Superior temporal gyrus (tissue), 1 donor: Measurements from ENCODE around the gene AGO1.
"Not testable (repeated sequence)": the region's sequence is repeated elsewhere in the genome, so short reads cannot be mapped to it uniquely, and the experiment has no call there.

ENCODE experiments used
- DNase-seq: peaks from one replicate; pipeline ENCODE4 v3.0.0-alpha.2; 2016; ENCODE audit errors: extremely low spot score

Gene AGO1

GRCh38 chr1:35869245-35869950 is 13.6 kb upstream of the AGO1 start:
- not testable (repeated sequence) for DNase-seq

DNA sequence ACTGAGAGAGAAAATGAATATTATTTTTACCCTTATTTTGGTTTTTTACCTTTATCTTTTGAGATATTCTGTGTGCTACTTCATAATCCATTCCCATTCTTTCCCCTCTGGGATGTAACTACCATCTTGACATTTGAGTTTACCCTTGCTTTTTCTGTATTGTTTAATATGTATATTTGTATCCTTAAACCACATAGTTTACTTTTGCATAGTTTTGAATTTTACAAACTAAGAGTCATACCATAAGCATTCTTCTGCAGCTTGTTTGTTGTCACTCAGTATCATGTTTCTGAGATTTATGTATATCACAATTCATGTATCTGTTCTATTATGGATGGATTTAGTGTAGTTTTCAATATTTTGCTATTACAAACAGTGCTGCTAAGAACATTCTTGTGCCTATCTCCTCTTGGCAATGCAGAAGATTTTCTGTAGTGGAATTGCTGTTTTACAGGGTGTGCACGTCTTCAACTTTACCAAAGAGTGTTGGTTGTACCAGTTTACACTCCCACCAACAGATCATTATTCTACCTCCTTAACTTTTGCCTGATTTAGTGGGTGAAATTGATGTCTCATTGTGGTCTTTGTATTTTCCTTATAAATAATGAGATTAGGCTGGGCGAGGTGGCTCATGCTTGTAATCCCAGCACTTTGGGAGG is 12.2 kb upstream of the AGO1 start:
- DNase-seq, result no peak

GRCh38 chr1:35873243-35873750 is 9.7 kb upstream of the AGO1 start:
- no peak for DNase-seq

GRCh38 chr1:35874115-35874514 is 8.9 kb upstream of the AGO1 start:
- not testable (repeated sequence) for DNase-seq

GRCh38 chr1:35876988-35877387 is 6.0 kb upstream of the AGO1 start:
- no peak for DNase-seq

- DNase-seq, result no peak
Measured at GRCh38 chr1:35881850-35882273, 1.1 kb upstream of the AGO1 start.

- no peak for DNase-seq
Measured at GRCh38 chr1:35882586-35882944, 444 bp upstream of the AGO1 start.

DNA sequence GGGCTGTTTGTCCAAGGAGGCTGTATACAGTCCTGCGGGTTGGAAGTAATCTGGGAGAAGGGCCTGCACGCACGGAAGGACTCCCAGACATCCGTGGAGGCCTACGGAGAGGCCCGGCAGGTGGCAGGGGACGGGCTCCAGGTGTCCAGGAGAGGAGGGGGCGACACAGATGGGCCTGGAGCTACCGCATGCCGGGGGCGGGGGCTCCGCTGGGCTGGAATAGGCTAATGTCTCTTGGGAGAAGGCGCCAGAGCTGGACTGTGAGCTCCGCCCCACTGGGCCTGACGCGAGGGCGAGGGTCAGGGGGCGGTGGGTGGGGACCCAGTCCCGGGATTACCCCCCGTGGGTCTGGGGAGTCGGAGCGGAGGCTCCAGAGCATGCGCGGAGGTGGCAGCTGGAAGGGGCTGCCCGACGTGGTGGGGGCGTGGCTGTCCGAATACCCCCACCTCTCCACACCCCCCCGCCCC is 659 bp downstream of the AGO1 start:
- DNase-seq, result no peak

DNA sequence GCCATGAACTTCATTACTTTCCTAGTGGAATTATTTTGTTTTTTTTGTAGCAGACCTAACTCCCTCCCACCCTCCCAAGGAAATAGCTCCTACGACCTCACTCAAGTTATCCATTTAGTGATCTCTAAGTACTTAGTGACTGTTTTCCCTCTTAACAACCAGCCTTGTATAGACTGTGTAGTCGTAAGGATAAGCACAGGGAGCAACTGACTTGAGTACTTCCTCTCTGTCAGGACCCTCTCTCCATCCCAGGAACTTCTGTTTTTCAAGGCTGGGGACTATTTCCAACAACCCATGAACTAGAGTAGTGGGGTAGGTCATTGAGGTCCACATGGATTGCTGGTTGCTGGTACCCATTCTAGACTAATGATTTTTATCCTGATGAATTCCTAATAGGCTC is 1.9 kb downstream of the AGO1 start:
- DNase-seq, result no peak

DNA sequence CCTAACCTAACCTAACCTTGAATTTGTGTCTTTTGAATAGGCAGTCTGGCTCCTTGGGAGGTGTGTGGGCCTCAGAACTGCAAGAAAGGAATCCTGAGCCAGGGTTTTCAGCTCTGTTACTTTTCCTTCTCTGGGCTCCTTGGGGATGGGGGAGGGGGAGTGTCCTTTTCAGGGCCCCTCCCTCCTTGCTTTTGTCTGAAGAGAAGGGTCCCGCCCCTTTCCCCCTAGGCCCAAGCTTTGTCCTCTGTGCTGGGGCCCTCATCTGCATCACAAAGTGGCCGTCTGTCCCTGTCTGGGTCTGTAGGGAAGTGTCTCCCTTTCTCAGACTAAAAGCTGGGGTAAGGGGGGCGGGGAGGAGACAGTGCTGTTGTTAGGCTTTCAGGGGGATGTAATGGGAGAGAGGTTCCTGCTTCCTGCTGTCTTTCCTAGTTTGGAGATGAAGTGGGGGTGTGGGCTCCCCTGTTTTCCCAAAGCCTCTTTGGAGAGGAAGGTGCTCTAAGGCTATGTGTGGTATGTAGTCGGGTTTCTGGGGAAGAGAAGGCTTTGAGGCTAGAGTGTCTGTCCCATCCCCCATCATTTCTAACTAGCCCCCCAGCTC is 3.1 kb downstream of the AGO1 start:
- DNase-seq, result no peak

- no peak for DNase-seq
Measured at GRCh38 chr1:35886577-35887431, 3.8 kb downstream of the AGO1 start.

GRCh38 chr1:35887508-35887907 is 4.5 kb downstream of the AGO1 start:
- no peak for DNase-seq

DNA sequence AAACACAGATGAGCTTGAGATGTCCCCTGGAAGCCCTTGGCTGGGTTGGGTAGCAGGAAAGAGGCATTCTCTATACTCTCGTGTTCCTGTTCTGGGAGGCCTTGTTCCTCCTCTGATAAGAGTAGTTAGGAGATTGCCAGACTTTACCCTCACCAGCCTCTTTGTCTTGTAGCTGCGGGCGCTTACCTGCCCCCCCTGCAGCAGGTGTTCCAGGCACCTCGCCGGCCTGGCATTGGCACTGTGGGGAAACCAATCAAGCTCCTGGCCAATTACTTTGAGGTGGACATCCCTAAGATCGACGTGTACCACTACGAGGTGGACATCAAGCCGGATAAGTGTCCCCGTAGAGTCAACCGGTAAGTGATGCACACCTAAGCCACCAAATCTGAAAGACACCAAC is 5.2 kb downstream of the AGO1 start:
- no peak for DNase-seq

DNA sequence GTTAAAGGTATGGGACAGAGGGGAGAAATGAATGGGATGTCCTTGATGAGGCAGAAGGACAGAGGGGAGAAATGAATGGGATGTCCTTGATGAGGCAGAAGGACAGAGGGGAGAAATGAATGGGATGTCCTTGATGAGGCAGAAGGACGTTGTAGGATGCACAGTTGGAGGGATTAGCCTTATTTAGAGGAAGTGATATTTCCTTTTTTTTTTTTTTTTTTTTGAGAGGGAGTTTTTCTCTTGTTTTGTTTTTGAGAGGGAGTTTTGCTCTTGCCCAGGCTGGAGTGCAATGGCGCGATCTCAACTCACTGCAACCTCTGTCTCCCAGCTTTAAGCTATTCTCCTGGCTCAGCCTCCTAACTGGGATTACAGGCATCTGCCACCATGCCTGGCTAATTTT is 6.0 kb downstream of the AGO1 start:
- not testable (repeated sequence) for DNase-seq

GRCh38 chr1:35893051-35893879 is 10.3 kb downstream of the AGO1 start:
- DNase-seq, result no peak

DNA sequence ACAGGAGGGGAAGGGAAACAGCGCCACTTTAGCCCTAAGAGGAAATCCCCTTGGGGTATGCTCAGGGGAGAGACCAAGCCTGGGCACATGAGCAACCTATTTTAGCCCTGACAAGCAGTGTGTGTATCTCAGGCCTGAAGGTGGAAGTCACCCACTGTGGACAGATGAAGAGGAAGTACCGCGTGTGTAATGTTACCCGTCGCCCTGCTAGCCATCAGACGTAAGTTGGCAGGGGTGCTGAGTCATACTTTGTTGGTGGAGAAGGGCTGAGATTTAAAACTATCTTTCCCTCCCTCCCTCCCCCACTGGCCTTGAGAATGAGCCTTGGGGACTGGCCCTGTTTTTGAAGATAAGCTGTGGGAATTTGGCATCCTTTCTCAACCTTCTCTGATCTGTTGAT is 11.2 kb downstream of the AGO1 start:
- DNase-seq, result no peak

- DNase-seq, result no peak
Measured at GRCh38 chr1:35894656-35895055, 11.6 kb downstream of the AGO1 start.

DNA sequence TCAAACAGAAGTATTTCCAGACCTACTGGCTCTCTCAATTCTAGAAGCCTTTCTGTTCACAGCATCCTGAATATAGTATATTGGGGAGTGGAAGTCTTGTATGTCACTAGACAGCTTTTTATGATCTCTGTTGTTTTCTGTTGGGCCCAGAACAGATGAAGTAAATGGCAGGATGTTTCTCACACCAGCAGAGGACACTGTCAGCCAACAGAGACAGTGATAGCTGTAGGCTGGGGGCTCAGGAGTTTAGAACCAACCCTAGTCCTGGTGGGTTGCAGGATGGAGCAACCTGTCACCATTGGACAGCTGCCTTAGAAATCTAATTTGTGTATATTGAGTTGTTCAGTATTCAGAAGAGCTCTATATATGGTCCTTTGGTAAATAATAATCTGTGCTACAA is 16.9 kb downstream of the AGO1 start:
- no peak for DNase-seq

- DNase-seq, result no peak
Measured at GRCh38 chr1:35901235-35901634, 18.2 kb downstream of the AGO1 start.

GRCh38 chr1:35902671-35903070 is 19.7 kb downstream of the AGO1 start:
- DNase-seq, result no peak

- DNase-seq, result no peak
Measured at GRCh38 chr1:35914717-35915116, 31.7 kb downstream of the AGO1 start.
